ENCODE data around the gene TRIM52.
A peak's percentile ranks its signal among the peaks of the same experiment; 100 is the strongest.

The TRIM52 gene

DNA sequence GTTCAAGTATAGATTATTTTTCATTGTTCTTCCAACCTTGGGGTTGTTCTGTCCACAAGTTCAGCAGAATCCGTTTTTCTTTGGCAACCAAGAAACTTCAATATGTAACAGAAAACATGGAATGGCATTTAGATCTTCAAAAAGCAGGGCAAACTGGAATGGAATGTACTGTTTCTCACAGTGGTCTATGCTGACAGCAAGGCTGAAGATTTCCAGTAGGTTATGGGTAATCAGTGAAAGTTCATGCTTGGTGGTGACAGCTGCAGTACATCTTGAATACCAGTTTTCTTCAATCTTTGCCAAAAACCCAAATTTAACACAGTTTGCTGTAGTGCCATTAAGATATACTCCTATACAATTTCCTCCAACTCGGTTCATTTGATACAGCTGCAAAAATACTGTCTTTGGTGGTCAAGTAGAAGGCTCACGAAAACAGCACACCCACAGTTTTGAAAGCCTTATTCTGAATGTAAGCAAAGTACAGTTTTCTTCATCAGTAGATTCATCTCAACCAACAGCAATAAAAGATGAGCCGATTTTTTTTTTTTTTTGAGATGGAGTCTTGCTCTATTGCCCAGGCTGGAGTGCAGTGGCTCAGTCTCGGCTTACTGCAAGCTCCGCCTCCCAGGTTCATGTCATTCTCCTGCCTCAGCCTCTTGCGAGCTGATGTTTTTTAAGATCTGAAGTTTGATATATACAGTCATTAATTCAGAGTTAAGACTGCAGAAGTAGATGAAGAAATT lies 4.9 kb downstream of the TRIM52 start:
- peak; percentile 16 for DNase-seq

DNA sequence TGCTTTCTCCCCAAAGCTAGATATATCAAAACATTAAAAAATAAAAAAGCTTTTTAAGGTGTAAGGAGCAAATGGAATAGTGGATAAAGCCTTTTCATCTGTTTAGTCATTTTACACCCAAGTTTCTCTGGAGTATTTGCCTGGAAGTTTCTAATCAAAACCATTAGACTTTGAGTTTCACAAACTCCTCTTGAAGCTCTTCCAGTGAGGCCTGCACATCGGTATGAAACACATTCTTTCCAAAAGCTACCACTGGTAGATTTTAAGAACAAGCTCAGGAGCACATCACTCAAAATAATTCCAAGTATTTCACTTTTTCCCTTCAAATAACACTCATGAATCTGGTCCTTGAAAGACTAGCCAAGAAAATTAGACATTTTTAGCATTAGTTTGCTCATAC lies 5.7 kb downstream of the TRIM52 start:
- no peak for DNase-seq

DNA sequence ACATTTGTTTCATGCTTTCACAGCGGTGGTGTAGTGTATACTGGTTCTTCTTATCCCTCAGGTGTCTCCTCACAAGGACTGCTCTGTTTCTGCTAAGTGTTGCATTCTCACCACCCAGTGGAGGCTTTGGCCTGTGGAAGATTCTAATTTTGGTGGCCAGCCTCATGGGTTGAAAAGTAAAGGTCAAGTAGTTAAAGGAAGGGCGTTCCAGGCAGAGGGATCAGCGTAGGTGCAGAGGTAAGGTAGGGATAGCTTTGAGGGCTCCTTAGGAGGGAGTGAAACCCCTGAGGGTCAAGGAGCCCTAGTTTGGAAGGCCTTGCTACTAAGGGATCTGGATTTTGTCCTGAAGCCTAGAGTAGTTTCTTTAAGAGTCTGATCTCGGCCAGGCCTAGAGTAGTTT lies 12.7 kb downstream of the TRIM52 start:
- DNase-seq: no peak

DNA sequence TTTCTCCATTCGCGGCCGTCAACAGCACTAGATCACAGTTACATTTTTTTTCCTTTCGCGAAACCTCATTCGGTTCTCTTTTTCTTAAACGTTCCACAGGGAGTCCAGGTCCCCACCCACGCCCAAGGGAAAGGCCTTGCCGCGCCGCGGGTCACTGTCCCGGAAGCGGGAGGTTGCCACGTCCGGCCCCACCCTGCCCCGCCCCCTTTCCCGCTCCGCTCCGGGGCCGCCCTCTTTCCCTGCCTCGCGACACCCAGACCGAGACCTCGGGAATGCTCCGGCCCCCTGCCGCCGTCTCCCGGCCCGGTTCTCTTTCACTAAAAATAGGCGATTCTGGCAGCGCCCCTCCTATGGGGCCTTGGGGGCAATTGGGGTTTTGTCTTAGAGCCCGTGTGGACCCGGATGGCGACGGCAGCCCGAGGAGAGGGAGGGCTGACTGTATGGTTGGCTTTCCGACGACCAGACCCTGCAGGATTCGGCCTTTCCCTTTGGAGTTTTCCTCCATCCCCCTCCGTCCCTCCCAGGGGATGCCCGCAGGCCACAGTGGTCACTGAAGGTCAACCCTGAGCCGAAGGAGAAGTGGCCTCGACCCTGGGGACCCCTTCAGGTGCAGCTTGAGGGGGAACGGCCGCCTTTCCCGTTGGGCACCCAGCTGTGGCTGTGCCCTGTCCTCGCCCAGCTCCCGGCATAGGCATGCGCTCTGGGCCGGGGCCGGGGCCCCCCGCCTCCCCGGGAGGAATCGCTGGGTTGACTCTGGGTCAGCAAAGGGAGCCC lies 14.5 kb downstream of the TRIM52 start:
- peak; percentile 89 for DNase-seq

DNA sequence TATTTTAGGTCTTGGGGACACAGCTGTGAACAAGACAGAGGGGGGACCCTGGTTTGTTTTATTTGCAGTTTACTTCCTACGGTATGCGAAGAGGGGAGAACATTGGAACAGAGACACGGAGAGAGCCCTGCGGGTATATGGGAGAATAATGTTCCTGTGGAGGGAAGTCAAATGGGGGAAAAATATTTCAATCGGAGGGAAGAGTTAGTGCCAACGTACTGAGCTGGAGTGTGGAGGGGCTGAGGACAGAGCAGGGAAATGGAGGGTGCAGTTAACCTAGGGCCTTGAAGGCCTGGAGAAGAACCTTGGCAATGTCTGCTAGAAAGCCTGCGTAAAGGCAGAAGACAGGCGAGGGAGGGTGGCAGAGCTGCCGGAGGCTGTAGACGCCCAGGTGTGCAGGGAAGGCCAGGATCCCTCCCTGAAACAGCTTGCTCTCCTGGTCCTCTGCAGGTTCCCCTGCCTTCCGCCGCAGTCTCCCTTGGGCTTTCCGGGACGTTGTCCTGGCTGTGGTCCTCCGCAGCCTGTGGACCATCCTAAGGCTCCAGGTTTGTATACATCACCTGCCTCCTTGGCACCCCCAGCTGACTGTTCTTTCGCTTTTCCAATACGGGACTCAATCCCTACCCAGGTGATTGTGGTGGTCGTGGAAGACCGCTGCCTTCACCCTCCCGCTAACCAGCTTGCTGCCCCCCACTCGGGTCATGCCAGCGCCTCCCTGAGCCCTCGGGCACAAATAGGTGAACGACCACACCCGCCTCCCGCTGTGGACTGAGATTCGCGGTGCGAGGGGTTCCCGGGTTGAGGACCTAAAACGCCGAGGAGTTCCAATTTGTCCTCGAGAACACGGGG lies 15.3 kb downstream of the TRIM52 start:
- no peak for DNase-seq

DNA sequence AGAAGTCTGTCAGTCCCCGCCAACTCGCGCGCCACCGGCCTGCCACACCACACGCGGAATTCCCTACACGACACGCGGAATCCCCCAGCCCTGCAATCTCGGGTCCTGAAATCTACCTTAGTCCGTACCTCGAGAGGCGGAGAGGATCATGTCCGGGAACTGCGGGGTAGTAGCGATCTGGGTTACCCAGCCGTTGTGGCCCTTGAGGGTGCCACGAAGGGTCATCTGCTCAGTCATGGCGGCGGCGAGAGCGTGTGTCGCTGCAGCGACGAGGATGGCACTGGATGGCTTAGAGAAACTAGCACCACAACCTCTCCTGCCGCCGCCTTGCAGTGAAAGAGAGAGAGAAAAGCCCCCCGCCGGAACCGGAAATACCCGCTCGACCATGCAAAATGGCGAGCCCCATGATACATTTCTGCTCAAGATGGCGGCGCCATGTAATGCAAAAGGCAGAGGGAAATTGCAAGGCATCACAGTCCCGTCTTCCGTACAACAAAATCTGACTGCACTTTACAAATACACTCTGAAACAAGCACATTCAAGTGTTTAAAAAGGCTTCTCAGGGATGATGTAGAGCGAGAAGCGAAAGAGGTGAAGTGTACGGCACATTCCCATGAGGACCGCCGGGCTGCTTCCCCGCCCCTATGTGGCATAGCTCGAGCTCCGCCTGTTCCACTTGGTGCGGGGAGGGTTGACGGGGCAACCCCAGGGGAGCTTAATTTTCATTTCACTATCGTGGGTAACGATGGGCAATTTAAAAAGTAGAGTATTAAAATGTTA lies 17.2 kb downstream of the TRIM52 start, which contains the start of gene RACK1:
Gene RACK1 (minus strand): TSS at position 343 of the 780 bp plus-strand sequence. CDS start 106 bp downstream, at position 237.
- peak; percentile 93 for DNase-seq

DNA sequence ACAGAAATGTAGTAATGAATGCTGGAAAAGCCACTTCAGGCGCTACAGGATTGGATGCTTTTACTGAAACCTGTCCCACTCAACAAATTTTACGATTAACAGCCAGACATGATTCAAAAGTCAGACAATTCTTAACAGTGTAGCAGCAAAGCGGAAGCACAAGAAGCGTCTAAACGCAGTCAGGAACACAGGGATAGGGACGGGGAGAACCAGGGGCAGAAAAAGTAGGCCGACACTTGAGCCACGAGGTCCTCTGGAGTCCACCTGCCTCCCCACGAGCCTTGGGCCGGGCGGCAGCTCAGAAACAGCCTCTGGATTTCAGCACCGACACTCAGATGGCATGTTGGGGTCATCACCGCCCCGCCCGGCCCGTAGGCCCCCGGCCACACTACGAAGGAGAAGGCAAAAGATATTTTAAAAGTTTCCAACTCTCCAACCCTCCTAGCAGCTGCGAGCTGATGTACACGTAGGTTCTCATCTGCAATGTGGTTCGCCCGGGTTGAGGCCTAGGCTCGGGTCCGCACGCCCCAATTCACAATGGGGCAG lies 17.9 kb downstream of the TRIM52 start:
- DNase-seq: peak; percentile 67

DNA sequence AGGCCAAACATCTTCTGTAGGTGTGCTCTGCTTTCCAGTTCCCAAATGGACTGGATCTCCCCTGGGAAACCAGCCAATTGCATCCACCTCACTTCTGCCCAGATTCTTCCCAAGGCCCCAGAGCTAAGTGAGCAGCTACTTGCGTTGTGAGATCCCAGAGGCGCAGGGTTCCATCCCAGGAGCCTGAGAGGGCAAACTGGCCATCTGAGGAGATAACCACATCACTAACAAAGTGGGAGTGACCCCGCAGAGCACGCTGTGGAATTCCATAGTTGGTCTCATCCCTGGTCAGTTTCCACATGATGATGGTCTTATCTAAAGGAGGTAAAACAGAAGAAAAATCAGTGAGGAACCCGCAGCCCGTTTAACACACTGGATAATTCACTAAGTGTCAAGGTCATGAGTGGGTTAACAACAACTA lies 18.9 kb downstream of the TRIM52 start:
- DNase-seq: no peak

DNA sequence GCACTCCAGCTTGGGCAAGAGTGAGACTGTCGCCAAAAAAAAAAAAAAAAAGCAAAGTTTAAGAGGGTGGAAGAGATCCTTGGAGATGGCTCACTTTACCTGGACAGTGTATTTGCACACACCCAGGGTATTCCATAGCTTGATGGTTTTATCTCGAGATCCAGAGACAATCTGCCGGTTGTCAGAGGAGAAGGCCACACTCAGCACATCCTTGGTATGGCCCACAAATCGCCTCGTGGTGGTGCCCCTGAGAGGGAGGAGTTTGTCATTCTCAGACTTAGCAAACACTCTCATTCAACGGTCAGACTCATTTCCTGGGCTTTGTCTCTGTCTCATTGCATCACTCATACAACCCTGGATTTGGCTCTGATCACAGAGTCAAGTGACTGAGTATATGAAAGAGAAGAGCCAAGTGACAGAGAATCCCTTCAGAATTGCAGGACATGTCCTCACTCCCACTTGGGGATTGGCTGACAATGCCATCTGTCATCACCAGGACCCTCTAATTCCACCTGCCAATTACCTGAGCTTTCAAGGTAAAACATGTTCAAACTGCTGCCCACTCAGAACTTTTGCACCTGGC lies 19.5 kb downstream of the TRIM52 start:
- DNase-seq: peak; percentile 75

DNA sequence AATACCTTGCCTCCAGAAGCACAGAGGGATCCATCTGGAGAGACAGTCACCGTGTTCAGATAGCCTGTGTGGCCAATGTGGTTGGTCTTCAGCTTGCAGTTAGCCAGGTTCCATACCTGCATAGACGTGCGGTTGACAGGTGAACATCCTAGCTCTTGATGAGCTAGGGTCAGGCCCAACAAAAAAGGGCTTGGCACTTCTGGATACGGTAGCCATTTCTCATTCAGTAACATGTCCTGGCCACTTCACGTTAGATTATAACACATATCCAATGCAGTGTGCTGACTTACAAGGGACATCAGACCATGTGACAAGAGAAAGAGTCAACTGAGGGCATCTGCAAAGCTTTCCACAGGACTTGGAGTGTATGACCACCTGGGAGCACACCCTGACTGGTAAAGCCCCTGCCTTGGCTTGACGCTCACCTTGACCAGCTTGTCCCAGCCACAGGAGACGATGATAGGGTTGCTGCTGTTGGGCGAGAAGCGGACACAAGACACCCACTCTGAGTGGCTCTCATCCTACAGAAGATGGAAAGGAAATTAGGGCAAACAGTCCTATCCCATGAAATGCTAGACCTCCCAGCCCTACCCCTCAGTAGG lies 21.8 kb downstream of the TRIM52 start:
- no peak for DNase-seq

DNA sequence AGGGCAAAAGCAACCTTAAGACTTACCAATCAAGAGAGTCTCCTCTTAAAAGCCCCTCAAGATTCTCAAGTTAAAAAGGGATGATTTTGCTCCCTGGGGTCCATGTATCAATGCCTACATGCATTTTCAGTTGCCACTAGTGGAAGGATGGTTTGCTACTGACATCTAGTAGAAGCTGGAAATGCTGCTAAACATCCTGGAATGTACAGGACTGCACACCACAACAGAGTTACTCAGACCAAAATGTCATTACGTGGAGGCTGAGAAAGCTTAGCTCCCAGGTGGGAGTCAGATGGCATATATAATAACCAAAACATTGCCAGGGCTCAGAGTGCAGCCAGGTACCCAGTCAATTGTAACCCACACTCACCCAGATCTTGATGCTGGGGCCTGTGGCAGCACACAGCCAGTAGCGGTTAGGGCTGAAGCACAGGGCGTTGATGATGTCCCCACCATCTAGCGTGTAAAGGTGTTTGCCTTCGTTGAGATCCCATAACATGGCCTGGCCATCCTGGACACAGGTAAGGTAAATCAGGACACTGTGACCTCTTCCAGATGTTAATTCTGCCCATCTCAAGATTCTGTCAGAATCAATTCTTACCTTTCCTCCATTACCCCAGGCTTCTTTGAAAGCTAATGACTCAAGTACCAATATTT lies 23.1 kb downstream of the TRIM52 start:
- DNase-seq: no peak

DNA sequence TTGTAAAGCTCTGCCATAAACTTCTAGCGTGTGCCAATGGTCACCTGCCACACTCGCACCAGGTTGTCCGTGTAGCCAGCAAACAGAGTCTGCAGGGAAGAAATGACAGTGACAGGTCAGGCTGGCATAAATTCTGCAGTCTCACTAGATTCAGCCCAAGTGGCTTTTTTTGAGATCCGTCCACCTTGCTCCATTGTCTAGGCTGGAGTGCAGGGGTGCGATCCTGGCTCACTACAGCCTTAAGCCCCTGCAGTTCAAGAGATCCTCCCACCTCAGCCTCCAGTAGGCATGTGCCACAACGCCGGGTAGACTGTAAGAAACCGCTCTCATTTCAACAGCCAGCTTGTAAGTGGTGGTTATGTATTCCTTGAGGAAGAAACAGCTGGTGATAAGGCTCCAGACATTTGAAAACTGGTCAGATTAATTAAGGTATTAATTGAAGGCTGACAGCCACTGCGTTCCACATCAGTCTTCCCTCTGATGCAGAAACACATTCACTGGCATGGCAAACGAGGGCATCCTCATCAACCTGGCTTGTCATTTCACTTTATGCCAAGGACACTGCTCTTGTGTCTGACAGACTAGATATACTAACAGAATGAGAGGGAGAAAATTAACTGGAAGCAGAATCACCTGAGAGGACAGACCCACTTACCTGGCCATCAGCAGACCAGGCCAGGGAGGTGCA lies 23.8 kb downstream of the TRIM52 start:
- no peak for DNase-seq

DNA sequence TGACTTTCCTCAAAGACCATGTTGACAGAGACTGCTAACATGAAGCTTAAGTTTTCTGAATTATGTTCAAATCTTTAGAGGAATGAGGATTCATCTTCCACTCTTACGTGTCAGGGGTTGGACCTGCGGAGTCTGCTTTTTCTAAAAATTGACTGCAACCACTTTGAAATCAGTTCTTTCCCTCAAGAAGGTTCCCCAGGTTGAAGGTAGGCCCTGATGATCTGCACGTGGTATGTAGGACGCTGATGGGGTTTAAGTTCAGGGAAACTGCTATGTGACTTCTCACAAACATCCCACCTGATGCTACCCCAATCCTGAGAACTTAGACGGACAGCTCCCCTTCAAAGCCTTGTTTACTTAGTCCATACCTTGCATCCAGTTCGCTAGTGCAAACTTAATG lies 24.5 kb downstream of the TRIM52 start:
- no peak for DNase-seq

DNA sequence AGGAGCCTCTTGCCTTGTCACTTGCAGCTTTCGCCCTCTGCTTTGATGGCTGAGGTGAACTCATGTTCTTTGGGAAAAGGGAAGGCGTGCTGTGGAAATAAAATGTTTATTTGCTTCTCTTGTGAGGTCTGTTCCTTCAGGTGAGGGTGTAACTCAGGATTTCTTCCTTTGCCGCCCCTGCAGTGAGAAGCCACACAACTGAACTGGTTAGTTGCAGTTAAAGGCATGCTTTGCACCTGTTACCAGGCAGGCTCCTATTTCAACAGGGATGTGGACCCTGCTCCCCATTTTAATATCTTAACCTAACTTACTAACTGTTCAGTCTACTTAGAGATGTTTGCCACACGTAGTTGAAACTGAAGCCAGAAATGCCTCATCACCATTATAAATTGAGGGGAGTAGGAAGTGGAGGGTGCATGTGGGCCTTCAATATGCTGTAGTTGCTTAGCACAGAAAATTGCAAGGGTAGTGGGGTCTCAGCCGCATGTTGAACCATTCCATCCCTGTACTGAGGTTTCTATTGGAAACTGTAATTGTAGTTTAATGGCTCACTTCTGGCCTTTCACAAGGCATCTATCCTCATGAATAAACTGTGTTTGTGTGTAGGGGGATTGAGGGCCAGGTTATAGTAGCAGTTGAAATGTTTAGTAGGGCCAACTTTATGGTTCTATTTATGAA lies 25.1 kb downstream of the TRIM52 start:
- no peak for DNase-seq

DNA sequence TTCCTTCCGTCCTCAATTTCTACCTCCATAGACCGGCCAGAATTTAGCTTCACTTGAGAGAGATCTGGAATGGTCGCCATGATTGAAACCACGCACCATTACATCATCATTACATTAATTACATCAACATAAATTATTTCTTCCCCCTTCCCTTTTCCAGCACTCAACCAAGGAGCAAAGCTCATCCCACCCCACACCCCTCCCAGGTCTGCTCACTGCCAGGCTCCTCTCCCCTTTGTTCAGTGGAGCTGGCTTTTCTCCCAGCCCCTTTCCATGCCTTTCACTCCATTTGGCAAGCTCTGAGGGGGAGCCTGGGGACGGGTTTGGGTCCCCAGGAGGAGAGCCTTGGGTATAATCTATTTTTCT lies 25.6 kb downstream of the TRIM52 start:
- no peak for DNase-seq

DNA sequence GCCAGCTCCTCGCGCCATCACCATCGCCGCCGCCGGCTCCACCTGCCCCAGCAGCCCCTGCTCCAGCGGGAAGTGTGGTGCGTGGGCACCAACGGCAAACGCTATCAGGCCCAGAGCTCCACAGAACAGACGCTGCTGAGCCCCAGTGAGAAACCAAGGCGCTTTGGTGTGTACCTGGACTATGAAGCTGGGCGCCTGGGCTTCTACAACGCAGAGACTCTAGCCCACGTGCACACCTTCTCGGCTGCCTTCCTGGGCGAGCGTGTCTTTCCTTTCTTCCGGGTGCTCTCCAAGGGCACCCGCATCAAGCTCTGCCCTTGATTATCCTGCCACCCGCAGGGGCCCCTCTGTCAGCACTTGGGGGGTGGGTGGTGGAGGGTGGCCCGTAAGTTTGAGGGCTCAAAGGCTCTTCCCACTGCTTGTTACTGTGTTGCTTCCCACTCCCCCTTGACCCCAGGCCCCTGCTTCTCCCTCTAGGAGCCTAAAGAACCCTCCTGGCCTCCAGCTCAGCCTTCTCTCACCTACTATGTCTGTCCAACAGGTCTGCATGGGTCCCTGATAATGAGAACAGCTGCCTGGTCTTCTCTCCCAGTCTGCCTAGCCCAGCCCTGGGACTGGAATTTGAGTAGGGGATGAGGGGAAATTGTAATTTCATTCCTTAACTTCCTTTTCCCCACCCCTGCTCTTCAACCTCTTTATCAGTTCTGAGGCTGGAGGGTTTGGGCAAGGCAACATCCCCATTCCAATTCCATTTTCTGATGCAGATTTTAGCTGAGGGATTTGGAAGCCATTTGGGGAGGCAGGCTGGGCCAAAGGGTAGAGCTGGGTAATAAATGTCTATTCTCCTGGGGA lies 26.3 kb downstream of the TRIM52 start:
- peak; percentile 43 for DNase-seq

DNA sequence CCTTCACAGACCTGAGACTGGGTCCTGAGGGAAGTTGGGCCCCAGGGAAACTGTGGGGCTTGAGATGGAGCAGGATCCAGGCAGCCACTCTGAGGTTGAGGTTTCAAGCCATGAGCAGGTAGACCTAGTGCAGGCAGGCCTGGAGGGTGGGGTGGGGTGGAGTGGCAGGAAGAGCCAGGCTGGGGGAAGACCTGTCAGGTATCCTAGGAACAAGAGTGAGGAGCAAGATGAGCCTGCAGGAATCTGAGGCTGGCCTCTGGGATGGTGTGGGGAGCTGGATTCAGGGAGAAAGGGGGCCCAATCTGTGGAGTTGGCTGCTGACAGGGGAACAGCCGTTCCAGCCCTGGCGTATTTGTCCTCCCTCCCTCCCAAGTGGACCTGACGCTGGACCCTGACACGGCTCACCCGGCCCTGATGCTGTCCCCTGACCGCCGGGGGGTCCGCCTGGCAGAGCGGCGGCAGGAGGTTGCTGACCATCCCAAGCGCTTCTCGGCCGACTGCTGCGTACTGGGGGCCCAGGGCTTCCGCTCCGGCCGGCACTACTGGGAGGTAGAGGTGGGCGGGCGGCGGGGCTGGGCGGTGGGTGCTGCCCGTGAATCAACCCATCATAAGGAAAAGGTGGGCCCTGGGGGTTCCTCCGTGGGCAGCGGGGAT lies 27.0 kb downstream of the TRIM52 start:
- peak; percentile 34 for DNase-seq
